NCI-H2029 (cell line): ENCODE results near the gene SFXN2.

Source experiments
- DNase-seq: peaks from one replicate; lab custom pipeline; 2025; lab: John Stamatoyannopoulos, UW

The SFXN2 gene

DNA sequence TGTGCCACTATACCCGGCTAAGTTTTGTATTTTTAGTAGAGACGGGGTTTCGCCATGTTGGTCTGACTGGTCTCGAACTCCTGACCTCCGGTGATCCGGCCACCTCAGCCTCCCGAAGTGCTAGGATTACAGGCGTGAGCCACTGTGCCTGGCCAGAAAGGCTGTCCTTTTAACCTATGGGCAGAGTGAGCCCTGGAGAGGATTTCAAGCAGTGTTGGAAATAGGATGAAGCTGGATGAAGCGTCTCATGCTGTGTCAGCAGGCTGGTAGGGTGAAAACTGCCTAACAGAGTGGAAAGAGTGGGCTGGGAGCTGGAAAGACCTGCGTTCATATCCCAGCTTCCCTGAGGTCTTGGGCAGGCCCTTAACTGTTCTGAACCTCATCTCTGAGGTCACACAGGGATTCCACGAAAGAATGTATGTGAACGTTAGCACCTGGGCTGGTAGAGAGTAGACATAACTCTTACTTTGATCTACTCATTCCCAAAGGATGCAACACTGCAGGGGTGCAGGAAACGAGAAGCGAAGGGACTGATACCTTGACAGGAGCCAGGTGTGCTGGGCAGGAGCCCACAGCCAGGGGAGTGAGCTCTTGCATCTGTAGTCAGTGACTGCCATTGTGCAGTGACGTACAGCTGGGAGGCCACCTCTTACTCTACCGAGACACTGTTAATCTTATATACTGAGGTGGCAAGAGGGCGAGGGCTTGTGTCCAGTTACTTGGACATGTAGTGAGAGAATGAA lies 63.4 kb downstream of the SFXN2 start:
- no peak for DNase-seq

DNA sequence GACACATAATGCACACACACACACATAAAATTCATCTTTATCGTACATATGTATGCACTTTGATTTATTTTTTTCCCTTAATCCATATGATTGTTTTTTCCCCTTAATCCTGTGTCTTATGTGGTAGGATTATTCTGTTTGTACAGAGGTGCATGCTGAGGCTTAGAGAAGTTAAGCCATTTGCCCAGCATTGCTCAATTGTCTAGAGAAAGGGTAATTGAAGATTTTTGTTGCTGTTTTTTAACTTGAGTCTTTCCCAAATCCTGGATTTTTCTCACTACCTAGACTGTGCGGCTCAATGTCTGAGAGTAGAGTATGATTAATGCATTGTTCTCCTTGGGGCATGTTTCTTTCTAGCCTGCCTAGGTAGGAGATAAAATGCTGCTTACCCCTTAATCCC lies 64.3 kb downstream of the SFXN2 start:
- no peak for DNase-seq

DNA sequence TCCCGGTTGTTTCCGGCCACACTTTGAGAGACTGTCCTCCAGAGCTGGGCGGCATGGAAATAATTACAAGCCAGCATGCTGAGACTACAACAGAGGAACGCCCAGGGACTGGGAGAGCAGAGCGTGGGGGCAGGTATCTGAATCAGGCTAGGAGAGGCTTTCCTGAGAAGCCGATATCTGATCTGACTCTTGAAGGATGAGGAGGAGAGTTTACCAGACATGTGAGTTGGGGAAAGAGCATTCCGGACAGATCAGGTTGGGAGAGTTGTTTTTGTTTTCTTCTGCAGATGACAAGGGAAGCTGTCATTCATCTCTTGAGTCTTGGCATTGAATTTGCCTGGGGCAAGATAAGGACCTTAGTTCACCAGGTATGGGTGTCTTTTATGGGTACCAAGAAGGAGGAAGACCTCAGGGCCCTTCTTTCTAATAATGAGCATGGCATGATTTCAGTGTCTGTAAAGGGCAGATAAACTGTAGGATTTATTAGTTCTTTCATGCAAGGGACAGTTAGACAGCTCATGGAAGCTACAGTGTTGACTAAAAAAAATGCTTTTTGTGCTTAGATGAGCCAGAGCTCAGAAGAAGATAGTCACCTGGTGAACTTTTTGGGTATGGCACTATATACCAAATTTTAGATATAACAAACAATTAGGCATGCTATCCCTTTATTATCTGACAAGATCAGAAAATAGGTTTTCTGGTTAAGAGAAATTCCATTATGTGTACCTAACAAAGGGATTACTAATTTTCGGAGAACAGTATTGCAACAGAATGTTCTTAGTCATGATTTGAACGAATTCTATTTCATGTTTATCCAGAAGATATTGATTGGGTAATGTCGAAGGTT lies 65.5 kb downstream of the SFXN2 start:
- DNase-seq, result no peak

DNA sequence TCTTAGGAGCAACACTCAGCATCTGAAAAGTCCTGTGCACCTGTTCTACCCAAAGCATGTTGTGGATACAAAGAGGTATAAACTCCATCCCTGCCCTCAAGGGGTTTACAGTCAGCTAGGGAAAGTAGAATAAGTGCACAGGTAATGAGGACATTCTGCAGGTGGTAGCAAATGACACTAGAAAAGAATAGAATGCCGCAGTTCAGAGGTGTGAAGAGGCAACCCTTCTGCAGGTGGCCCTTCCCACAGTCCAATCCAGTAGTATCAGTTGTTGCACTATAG lies 66.0 kb downstream of the SFXN2 start:
- DNase-seq, result no peak

DNA sequence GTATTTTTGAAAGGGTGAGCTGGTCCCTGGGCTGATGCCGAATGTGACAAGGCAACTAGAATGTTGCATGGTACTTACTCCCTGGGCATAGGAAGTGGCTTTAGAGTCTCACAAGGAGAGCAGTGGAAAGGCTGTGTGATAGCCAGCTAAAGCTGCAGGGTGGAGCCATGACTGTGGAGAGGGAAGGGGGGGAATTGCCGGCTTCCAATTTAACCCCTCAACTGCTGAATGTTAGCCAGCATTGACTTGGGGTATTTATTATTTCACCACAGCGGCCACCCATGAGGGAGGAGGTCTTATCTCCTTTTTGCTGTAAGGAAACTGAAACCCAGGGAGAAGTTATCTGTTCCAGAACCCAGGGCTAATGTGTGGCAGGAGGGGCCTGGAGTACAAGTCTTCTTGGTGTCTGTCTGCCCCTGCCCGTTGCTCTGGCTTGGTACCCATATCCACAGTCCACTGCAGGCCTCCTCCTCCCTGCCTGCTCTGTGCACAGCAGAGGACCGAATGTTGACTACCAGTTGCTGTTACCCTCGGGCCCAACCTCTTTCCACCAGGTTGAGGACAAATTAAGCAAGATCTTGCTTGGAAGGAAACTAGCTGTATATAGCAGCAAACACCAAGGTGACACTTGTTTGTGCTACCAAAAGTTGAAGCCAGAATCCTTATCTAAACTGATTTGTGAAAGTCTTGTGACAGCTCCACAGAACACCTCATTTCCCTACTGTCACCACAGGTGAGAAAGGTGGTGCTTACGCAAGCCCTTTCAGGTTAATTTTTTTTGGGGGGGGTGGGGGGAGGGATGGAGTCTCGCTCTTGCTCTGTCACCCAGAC lies 66.9 kb downstream of the SFXN2 start:
- no peak for DNase-seq

DNA sequence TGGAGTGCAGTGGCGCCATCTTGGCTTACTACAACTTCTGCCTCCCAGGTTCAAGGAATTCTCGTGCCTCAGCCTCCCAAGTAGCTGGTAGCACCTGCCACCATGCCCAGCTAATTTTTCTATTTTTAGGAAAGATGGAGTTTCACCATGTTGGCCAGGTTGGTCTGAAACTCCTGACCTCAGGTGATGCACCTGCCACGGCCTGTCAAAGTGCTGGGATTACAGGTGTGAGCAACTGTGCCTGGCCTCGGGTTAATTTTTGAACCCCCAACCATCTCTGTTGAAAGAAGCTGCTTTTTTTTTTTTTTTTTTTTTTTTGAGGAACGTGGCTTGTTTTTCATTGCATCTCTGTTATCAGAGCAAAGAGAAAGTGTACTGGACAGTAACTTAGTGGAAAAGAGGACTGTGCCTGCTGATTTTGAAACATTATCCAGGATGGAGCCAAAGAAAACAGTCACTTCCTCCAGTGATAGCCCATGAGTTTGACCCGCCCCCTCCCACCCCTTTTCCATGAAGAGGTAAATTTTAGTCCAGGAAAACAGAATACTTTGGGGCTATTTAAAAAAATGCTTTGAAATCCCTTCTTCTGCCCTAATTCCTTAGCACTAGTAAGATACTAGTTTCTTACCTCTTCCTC lies 67.6 kb downstream of the SFXN2 start:
- no peak for DNase-seq

DNA sequence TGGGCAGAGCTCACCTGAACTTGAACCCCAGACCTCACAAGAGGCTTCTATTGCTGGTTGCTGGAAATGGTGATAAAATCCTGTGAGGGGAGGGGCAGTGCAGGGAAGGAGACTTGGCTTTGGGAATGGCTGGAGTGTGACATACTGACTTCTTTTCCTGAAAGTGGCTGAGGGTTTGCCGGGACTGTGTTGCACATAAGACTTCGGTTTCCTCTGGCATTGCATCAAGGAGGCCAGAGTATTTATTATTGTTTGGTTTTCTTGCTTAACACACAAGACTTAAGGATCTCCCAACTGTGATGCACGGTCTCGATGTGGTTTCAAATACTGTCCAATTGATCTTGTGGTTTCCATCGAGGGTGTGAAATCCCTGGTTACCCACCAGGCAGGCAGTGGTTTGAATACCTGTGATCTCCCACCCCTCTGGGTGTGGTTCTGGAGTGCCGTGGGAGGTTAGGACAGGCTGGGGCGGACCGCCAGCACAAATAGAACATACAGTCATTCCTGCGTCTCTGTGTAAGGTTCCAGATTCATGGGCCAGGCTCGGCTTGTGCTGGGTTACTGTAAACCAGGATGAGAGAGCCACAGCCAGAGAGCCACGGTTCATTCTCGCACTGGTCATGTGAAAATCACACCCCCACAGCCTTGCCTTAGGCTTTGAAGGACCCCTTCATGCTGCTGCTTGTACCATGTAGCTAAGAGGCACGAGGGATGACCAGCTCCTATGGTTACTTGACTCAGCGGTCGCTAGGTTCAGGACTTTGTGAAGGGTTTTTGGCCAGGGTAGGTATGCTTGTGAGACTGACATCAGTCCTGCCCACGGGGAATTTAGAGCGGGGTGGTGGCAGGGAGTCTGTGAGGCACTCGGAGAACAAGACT lies 68.5 kb downstream of the SFXN2 start:
- no peak for DNase-seq

DNA sequence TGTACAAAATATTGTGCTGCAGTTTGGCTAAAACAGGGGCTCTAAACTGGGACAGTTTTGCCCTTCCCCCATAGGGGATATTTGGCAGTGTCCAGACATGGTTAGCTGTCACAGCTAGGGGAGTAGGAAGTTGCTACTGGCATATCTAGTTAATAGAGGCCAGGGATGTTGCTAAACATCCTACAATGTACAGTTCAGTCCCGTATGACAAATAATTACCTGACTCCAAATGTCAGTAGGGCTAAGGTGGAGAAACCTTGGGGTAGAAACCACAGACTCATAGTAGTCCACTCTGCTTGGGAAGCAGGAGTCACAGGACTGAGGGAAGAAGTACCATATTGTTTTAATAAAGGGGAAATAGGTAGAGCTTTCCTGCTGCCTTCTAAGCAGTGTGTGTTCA lies 69.1 kb downstream of the SFXN2 start:
- no peak for DNase-seq

DNA sequence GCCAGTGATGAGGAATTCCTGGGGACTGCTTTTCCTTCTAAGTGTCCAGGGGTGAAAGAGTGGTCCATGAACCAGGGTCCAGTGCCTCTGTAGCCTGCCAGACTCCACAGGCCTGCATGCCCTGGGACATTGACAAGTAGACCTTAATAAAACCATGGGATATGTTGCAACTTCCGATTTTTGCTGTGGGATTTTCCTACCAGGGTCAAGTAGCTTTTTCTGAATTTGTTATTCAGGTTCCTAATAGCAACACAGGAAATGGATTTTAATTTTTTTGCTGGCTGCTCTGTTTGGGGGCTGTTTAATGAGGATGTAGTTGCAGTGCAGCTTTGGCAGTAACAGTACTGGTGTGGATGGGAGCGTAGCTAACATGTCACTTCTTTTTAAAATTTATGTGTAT lies 71.4 kb downstream of the SFXN2 start:
- no peak for DNase-seq

DNA sequence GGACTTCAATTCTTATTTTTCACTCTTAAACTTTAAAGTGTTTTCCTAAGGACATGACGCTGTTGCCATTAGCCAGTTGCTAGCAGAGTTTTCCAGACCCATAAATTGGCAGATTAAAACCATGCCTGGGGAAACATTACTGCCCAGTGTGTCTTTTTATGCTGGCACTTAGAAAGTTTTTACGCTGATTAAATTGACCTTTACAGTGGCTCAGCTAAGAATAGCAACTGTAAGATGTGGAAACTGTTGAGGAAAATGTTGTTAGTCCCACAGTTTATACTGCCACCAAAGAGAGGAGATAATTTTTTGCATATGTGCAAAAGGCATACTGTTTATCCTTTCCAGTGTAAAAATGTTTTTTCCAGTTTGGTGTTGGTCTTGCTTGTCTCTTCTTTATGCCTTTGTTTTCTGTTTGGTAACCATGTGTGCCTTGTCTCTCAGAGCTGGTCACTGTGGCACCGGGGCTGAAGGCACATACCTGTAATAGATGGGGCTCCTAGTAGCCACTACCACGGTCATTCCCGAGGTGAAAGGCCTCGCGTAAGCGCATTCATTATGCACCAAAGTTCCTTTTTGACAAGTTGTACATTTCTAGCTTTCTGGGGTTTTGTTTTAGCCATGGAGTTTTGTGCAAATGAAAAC lies 77.4 kb downstream of the SFXN2 start:
- DNase-seq, result no peak
